ENCODE data around the gene TLR6.

TLR6 gene

GRCh38 chr4:38856524-38857337 is at the start of gene TLR6:
Gene TLR6, minus strand, starts transcription at chr4:38856817. Its CDS starts 27,344 bp downstream, at chr4:38829473.
- no peak for FAIRE-seq
- peak; percentile 48 for DNase-seq (ENCODE audit: insufficient read length, low spot score)

- DNase-seq (ENCODE audit: insufficient read length, low spot score): no peak
Observed at GRCh38 chr4:38905652-38906385, 49.2 kb upstream of the TLR6 start.

GRCh38 chr4:38904682-38905081 is 48.1 kb upstream of the TLR6 start:
- DNase-seq (ENCODE audit: insufficient read length, low spot score) (no peak), FAIRE-seq (no peak)

More at GRCh38 chr4:38905652-38906385, 49.2 kb upstream of the TLR6 start:
- FAIRE-seq: no peak

GRCh38 chr4:38904090-38904666 is 47.6 kb upstream of the TLR6 start:
- FAIRE-seq (no peak), DNase-seq (ENCODE audit: insufficient read length, low spot score) (no peak)

DNA sequence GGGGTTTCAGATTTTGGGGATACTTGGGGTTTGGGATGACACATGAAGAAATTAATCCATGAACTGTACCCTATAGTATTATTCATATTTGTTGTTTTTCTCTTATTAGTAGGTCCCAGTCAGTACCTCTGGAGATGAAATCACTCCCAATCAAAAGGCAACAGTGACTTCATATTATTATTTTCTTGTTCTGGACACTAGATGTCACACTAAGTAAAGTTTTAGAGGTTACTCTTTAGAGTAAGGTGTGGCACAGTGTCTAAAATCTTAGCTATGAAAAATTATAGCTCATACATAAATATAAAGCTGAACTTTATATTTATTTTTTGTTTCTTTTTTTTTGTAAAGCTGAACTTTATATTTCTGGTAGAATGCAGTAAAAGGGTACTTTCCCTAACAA is 46.1 kb upstream of the TLR6 start:
- DNase-seq (ENCODE audit: insufficient read length, low spot score): peak; percentile 33
- FAIRE-seq: no peak

DNA sequence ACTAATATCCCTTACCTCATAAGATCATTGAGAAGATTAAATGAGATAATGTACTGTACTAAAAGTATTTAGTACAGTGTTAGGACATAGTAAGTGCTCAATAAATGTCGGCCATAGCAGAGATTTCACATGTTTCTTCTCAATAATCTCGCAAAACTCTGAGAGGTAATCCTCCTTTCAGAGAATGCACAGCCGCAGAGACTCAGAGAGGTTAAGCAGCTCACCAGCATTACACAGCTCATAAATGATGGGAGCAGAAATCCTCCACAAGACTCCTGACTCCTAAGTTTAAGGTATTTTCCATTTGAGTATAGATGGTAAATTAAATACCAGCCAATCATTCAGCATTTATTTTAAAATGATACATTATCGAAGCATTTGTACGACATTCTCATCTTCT is 45.6 kb upstream of the TLR6 start:
- FAIRE-seq: no peak

GRCh38 chr4:38898245-38898644 is 41.6 kb upstream of the TLR6 start:
- DNase-seq (ENCODE audit: insufficient read length, low spot score) (no peak), FAIRE-seq (no peak)

More for the DNA sequence above, 45.6 kb upstream of the TLR6 start:
- DNase-seq (ENCODE audit: insufficient read length, low spot score): no peak

DNA sequence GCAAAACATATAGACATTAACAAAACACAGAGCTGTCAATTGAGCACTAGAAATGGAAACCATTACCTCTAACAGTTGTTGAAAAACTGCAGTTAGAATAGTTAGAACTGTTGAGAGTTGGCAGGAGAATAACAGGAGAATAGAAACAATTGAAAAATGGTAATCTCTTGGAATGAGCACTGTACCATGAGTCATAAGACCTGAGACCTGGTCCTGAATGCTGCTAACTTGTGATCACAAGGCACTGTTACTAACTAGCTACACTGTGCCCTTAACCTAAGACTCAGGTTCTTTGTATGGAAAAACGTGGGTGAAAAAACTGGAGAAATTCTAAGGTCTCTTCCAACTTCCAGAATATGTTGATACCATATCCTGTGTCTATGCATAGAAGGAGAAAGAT is 40.3 kb upstream of the TLR6 start:
- FAIRE-seq (no peak), DNase-seq (ENCODE audit: insufficient read length, low spot score) (no peak)

GRCh38 chr4:38894322-38894982 is 37.8 kb upstream of the TLR6 start:
- FAIRE-seq (no peak), DNase-seq (ENCODE audit: insufficient read length, low spot score) (no peak)

DNA sequence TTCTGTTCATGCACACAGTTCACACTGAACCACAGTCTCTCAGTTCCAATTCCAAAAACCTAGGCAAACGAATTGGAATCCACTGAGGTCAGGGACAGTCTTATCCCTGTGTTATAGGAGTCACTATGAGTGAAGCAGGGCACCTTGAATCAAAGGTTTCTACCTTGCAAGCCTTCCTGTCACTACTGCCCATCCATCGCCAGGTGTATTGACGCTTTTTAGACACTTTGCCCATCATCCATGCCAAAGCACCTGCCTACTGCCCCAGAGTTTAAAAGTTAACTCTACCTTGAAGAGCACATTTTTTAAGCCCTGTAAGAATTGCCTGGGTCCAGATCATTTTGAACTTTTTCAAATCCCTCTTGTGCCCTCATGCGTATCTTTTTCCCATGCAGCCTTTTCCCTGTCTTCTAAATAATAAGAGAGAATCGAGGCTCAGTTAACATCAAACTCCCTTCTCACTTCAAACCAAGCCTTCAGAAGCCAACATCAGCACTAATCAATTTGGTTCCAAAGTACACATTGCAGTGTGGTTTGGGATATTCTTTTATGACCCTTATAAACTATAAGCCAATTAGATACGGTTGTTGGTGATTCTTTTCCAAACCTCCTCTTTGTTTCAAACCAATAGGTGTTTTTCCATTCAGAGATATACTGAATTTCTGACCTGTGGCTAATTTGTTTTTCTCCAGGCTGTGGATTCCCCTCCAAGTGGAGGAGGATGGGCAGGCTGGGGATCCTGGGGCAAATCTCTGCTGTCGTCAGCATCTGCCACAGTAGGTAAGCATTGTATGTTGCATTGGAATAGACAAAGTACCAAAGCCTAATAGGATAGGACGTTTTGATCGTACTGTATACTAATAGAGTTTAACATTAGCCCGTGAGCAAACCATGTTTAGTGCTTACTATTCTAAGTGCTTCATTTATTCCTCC is 34.7 kb upstream of the TLR6 start:
- no peak for FAIRE-seq
- no peak for DNase-seq (ENCODE audit: insufficient read length, low spot score)

- no peak for FAIRE-seq
- peak; percentile 79 for DNase-seq (ENCODE audit: insufficient read length, low spot score)
Observed at GRCh38 chr4:38889143-38889542, 32.5 kb upstream of the TLR6 start.

DNA sequence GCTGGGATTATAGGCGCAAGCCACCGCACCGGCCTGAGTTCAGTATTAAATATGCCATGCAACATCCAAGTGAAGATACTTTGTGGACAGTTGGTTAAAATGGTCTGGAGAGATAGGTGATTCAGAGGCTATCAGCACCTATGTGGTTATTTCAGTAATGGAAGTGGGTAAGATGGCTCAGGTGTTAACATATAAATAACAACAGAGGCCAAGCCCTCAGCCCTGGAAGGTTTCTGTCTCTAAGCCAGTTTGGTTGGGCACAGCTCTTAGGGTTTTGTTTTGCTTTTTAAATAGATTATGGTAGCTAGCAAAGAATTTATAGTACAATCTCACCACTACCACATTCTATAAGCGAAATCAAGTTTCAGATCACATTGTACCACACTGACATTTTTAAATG is 27.6 kb upstream of the TLR6 start:
- no peak for FAIRE-seq
- no peak for DNase-seq (ENCODE audit: insufficient read length, low spot score)

GRCh38 chr4:38876636-38877035 is 20.0 kb upstream of the TLR6 start:
- DNase-seq (ENCODE audit: insufficient read length, low spot score) (no peak), FAIRE-seq (no peak)

GRCh38 chr4:38873290-38873944 is 16.8 kb upstream of the TLR6 start:
- FAIRE-seq (no peak), DNase-seq (ENCODE audit: insufficient read length, low spot score) (no peak)

GRCh38 chr4:38872620-38873019 is 16.0 kb upstream of the TLR6 start:
- FAIRE-seq (no peak), DNase-seq (ENCODE audit: insufficient read length, low spot score) (no peak)

DNA sequence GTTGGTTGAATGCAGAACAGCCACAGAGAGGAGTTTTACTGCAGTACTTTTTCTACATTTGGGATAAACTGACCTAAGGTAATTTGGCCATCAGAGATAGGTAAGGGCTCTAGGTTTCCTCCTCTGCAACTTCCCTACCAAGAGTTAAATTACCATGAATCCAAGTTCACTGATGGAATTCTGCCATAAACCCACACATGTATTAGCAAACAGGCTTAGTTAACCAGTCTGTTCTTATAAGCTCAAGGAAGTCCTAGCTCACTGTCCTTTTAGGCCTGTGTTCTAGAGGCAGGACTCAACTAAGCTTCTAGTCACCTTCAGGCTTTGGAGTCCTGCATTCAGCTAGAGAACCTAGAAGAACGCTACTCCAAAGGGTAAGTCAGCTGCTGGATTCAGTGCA is 15.0 kb upstream of the TLR6 start:
- DNase-seq (ENCODE audit: insufficient read length, low spot score) (no peak), FAIRE-seq (no peak)

DNA sequence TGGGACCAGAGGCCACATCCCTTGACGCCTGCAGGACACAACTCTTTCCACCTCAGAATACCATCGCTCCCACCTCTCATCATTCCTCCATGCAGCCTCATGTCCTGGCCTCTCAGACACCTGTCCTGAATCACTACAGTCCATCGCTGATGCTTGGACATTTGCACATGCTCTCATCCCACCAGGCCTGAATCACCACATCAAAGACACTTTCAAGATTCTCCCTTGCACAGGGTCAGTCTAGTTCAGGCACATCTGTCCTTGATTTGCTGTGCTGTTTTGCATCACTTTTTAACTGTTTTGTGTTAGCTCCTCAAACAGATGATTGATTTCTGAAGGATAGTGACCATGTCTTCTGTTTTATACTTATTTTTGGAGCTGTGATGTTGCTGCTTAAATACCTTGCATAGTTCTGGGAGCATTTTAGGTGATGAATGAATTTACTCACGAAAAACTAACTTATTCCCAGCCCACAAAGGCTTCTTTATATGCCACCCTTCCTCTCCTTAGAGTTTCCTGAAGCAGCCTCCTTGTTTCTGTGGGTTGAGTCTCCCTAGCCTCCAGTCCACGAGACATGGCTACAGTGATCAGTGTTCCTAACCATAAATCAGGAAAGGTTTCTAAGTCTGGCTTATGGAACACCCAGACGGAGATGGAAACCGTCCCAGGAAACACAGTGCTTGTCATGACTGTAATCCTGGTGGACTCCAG is 13.6 kb upstream of the TLR6 start:
- DNase-seq (ENCODE audit: insufficient read length, low spot score): no peak
- no peak for FAIRE-seq

DNA sequence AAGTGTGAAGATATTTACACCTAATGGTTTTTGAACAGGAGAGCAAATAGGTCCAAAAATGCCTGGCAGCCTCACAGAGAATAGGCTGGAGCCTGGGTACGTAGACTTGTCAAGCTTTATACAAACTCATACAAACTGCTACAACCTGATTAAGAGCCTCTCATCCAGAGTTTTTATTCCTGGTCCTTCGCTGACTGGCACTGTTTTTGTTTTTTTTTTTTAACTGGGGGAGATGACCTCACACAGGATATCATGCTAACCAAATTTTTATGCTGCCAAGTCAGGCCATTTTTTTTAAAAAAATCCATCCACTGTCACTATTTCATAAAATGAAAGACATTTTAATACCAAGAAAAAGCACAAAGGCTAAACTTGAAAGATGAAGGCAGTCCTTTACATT is 12.9 kb upstream of the TLR6 start:
- FAIRE-seq (no peak), DNase-seq (ENCODE audit: insufficient read length, low spot score) (no peak)
